B cell (primary cell): ENCODE measurements around the gene PPARG.

ENCODE experiments used
- EZH2 ChIP-seq: IDR thresholded peaks from 2 replicates; pipeline ENCODE4 v1.6.1; 2012; ENCODE audit warnings: borderline replicate concordance, low read depth, mild to moderate bottlenecking, moderate library complexity, low read length; ENCODE audit not compliant: insufficient read depth, poor library complexity, severe bottlenecking
- TF ChIP-seq, protein P1 (sequence below): fragments of 200-600 bp; IDR thresholded peaks from one replicate; pipeline ENCODE4 v1.8.0; 2022; ENCODE audit warnings: antibody characterized with exemption, mild to moderate bottlenecking

DNA sequence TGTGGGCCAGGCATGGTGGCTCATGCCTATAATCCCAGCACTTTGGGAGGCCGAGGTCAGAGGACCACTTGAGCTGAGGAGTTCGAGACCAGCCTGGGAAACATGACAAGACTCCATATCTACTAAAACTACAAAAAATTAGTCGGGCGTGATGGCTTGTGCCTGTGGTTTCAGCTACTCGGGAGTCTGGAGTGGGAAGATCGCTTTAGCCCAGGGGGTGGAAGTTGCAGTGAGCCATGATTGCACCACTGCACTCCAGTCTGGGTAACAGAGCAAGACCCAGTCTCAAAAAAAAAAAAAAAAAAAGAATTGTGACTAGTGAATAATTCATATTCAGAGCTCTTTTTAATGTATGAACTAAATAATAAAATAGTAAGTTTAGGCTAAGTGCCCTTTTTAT, 107.6 kb downstream of the PPARG start:
- TF ChIP-seq, protein P1, sequence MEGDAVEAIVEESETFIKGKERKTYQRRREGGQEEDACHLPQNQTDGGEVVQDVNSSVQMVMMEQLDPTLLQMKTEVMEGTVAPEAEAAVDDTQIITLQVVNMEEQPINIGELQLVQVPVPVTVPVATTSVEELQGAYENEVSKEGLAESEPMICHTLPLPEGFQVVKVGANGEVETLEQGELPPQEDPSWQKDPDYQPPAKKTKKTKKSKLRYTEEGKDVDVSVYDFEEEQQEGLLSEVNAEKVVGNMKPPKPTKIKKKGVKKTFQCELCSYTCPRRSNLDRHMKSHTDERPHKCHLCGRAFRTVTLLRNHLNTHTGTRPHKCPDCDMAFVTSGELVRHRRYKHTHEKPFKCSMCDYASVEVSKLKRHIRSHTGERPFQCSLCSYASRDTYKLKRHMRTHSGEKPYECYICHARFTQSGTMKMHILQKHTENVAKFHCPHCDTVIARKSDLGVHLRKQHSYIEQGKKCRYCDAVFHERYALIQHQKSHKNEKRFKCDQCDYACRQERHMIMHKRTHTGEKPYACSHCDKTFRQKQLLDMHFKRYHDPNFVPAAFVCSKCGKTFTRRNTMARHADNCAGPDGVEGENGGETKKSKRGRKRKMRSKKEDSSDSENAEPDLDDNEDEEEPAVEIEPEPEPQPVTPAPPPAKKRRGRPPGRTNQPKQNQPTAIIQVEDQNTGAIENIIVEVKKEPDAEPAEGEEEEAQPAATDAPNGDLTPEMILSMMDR, result no peak
- no peak for TF ChIP-seq EZH2
